Liver (tissue), 9 donors: ENCODE measurements around the gene OSBPL1A. TPM values are rescaled to one million over a fixed set of nuclear protein-coding genes. Genes with fewer than 3 reads are reported as not detected.

Experiments used
- DNase-seq: peaks from one replicate; pipeline ENCODE4 v3.0.0-alpha.2; 2017; ENCODE audit warnings: low spot score
- H3K27ac ChIP-seq, 2 donors: one replicate each; pipeline ENCODE4 v1.7.0; 2013; ENCODE audit warnings: inconsistent platforms in 2 of 2, low read length in 2 of 2, control low read depth in 1 of 2, low read depth in 1 of 2, mild to moderate bottlenecking in 1 of 2
- H3K27me3 ChIP-seq, 4 donors: one replicate each; pipeline versions ENCODE4 v1.6.1 to v1.7.0; 2013; ENCODE audit warnings: low read length in 3 of 4, inconsistent platforms in 1 of 4, mild to moderate bottlenecking in 1 of 4, moderate library complexity in 1 of 4; ENCODE audit not compliant: control insufficient read depth in 4 of 4, insufficient read depth in 4 of 4
- H3K36me3 ChIP-seq, 4 donors: one replicate each; pipeline versions ENCODE4 v1.6.1 to v1.7.0; 2013; ENCODE audit warnings: low read length in 3 of 4, mild to moderate bottlenecking in 3 of 4, low read depth in 1 of 4, moderate library complexity in 1 of 4; ENCODE audit not compliant: control insufficient read depth in 4 of 4, insufficient read depth in 3 of 4
- H3K4me1 ChIP-seq, 4 donors: one replicate each; pipeline versions ENCODE4 v1.6.1 to v1.7.0; 2013; ENCODE audit warnings: low read length in 3 of 4, mild to moderate bottlenecking in 3 of 4, moderate library complexity in 1 of 4; ENCODE audit not compliant: control insufficient read depth in 4 of 4, insufficient read depth in 4 of 4
- H3K4me3 ChIP-seq, 3 donors: one replicate each; pipeline versions ENCODE4 v1.6.1 to v1.7.0; 2013; ENCODE audit warnings: low read length in 3 of 3, control low read depth in 1 of 3, low read depth in 1 of 3, mild to moderate bottlenecking in 1 of 3
- H3K9ac ChIP-seq, 2 donors: one replicate each; pipeline ENCODE4 v1.7.0; 2013; ENCODE audit warnings: low read length in 2 of 2, mild to moderate bottlenecking in 2 of 2, moderate library complexity in 2 of 2, control low read depth in 1 of 2, low read depth in 1 of 2
- H3K9me3 ChIP-seq, 4 donors: one replicate each; pipeline versions ENCODE4 v1.6.1 to v1.7.0; 2013; ENCODE audit warnings: low read length in 3 of 4; ENCODE audit not compliant: control insufficient read depth in 4 of 4
- EGR1 ChIP-seq, 2 donors: IDR thresholded peaks; 2 replicates each; pipeline ENCODE4 v1.6.1; 2016 to 2018; ENCODE audit warnings: antibody characterized with exemption in 2 of 2, low read depth in 2 of 2
- FOXA2 ChIP-seq: IDR thresholded peaks from 2 replicates; pipeline ENCODE4 v1.6.1; 2016; ENCODE audit warnings: antibody characterized with exemption
- GABPA ChIP-seq, 2 donors: IDR thresholded peaks in 1 of 2; conservative IDR thresholded peaks in 1 of 2; 2 replicates each; pipeline ENCODE4 v1.6.1; 2016; ENCODE audit warnings: antibody characterized with exemption in 2 of 2, mild to moderate bottlenecking in 1 of 2, moderate library complexity in 1 of 2
- HNF4A ChIP-seq, 2 donors: conservative IDR thresholded peaks; 2 replicates each; pipeline ENCODE4 v1.6.1; 2016; ENCODE audit warnings: antibody characterized with exemption in 2 of 2, mild to moderate bottlenecking in 2 of 2
- HNF4G ChIP-seq: IDR thresholded peaks from 2 replicates; pipeline ENCODE4 v1.6.1; 2016; ENCODE audit warnings: antibody characterized with exemption
- JUND ChIP-seq, 2 donors: IDR thresholded peaks; 2 replicates each; pipeline ENCODE4 v1.6.1; 2016; ENCODE audit warnings: antibody characterized with exemption in 2 of 2
- NR2F2 ChIP-seq: IDR thresholded peaks from 2 replicates; pipeline ENCODE4 v1.6.1; 2016; ENCODE audit warnings: antibody characterized with exemption
- RAD21 ChIP-seq, 2 donors: IDR thresholded peaks; 2 replicates each; pipeline ENCODE4 v1.6.1; 2016; ENCODE audit warnings: antibody characterized with exemption in 2 of 2, mild to moderate bottlenecking in 2 of 2
- RXRA ChIP-seq, 2 donors: IDR thresholded peaks; 2 replicates each; pipeline ENCODE4 v1.6.1; 2017 to 2018; ENCODE audit warnings: antibody characterized with exemption in 2 of 2, mild to moderate bottlenecking in 1 of 2
- SP1 ChIP-seq: IDR thresholded peaks from 2 replicates; pipeline ENCODE4 v1.6.1; 2018; ENCODE audit warnings: antibody characterized with exemption, mild to moderate bottlenecking
- TAF1 ChIP-seq: conservative IDR thresholded peaks from 2 replicates; pipeline ENCODE4 v1.6.1; 2016; ENCODE audit warnings: antibody characterized with exemption, mild to moderate bottlenecking
- WGBS: extraction: QIAGEN DNeasy Blood & Tissue Kit; methylation state at CpG from one replicate; pipeline ENCODE4 v1.1.7; 2013; 5-methylcytosine and 5-hydroxymethylcytosine counted together
- polyA plus RNA-seq, 2 donors: library from polyadenylated mRNA; stranded (reverse) in 1 of 2; unstranded in 1 of 2; fragments of 200-250 nt in 1 of 2; fragments of >200 nt in 1 of 2; fragmentation: Nextera tagmentation in 1 of 2; extraction: Ambion mirVana in 1 of 2; gene quantifications; one replicate each; pipeline versions ENCODE4 v1.2.1 to v1.2.3, GENCODE V29; 2013 to 2015
- total RNA-seq, 2 donors: library from RNA; depleted of rRNA; stranded (reverse); fragments of >200 nt; gene quantifications; one replicate each; pipeline ENCODE4 v1.2.3, GENCODE V29; 2014
- TF ChIP-seq, protein P1 (sequence below): IDR thresholded peaks from 2 replicates; pipeline ENCODE4 v1.6.1; 2016; ENCODE audit warnings: antibody characterized with exemption
- TF ChIP-seq, protein P2 (sequence below): IDR thresholded peaks from 2 replicates; pipeline ENCODE4 v1.6.1; 2016; ENCODE audit warnings: antibody characterized with exemption
- TF ChIP-seq, protein P3 (sequence below): fragments of 150-350 bp; IDR thresholded peaks from 2 replicates; pipeline ENCODE4 v1.5.1; 2017; ENCODE audit warnings: improper control_type of control experiment, low read depth, low read length; ENCODE audit not compliant: missing input control
- TF ChIP-seq, protein P4 (sequence below): IDR thresholded peaks from 2 replicates; pipeline ENCODE4 v1.6.1; 2016; ENCODE audit warnings: antibody characterized with exemption, mild to moderate bottlenecking
- donor health status: healthy.
- donor health status: healthy.
- donor health status: healthy.
- donor health status: healthy.
- donor health status: healthy.

Gene OSBPL1A
- total and polyA plus RNA-seq, 4 donors, result 5.4 to 12.6 (median 8.9) TPM

DNA sequence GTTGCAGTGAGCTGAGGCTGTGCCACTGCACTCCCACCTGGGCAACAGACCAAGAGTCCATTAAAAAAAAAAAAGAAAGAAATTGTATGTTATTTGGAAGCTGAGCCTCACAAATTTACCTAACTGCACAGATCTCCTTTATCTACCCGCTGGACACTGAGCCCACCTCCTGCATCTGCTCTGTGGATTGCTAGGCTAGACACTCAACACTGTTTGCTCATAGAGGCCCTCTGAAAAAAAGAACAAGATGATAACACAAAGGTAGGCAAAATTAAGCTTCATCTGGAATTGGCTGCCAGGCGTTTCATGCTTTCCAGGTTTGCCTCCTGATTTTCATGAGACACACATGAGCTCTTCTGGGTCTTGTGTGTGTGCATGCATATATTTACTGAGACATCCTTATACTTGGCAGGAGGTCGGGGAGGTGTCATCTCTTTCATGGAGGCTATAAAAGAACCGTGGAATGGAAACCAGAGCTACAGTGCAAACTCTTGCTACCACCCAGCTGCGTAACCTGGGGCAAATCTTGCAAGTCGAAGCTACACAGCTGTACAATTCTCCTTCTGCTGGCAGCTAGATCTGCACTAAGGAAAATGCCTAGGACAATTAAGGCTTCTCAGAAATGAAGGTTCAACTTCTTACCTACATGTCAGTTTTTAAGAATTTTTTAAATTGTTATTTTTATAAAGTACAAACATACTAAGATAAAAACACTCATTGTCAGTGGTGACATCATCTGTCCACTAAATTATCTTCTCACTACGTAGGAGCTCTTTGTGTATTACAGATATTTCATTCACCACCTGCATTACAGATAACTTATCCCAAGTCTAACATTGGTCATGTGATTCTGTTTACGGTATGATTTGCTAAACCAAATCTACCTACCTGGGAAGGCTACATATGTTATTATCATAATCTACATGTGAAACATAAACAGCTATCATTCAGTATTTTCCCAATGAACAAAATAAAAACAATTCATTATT, 195.6 kb downstream of the OSBPL1A start:
- Histone ChIP-seq H3K27ac (no peak overlapping the region), H3K9ac (no peak overlapping the region), H3K9me3 (no peaks in the 10 kb centered on the region), H3K4me3 (no peak overlapping the region), H3K27me3 (no peaks in the 10 kb centered on the region), H3K4me1 (peaks cover 0 to 5% (median 3%) of the 10 kb centered on the region in 4 donors), H3K36me3 (no peaks in the 10 kb centered on the region)
- no peak for DNase-seq
- 93% methylated on average over 8 of the region's 8 CpGs for whole genome bisulfite sequencing
- TF ChIP-seq, protein P1, sequence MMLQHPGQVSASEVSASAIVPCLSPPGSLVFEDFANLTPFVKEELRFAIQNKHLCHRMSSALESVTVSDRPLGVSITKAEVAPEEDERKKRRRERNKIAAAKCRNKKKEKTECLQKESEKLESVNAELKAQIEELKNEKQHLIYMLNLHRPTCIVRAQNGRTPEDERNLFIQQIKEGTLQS, result no peak
- TF ChIP-seq SP1 (no peak), FOXA2 (no peak), JUND (IDR thresholded peaks at IDR 0.05) (no peak), NR2F2 (no peak), TAF1 (no peak), EGR1 (IDR thresholded peaks at IDR 0.05; ENCODE audit: low read depth in 2 of 2) (no peak), HNF4A (conservative IDR thresholded peaks at IDR 0.05) (no peak), GABPA (IDR thresholded peaks at IDR 0.05 in 1 of 2, conservative IDR thresholded peaks at IDR 0.05 in 1 of 2) (no peak), HNF4G (no peak), RAD21 (IDR thresholded peaks at IDR 0.05) (no peak), RXRA (IDR thresholded peaks at IDR 0.05) (no peak)
- TF ChIP-seq, protein P2, sequence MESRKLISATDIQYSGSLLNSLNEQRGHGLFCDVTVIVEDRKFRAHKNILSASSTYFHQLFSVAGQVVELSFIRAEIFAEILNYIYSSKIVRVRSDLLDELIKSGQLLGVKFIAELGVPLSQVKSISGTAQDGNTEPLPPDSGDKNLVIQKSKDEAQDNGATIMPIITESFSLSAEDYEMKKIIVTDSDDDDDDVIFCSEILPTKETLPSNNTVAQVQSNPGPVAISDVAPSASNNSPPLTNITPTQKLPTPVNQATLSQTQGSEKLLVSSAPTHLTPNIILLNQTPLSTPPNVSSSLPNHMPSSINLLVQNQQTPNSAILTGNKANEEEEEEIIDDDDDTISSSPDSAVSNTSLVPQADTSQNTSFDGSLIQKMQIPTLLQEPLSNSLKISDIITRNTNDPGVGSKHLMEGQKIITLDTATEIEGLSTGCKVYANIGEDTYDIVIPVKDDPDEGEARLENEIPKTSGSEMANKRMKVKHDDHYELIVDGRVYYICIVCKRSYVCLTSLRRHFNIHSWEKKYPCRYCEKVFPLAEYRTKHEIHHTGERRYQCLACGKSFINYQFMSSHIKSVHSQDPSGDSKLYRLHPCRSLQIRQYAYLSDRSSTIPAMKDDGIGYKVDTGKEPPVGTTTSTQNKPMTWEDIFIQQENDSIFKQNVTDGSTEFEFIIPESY, result no peak
- TF ChIP-seq, protein P3, sequence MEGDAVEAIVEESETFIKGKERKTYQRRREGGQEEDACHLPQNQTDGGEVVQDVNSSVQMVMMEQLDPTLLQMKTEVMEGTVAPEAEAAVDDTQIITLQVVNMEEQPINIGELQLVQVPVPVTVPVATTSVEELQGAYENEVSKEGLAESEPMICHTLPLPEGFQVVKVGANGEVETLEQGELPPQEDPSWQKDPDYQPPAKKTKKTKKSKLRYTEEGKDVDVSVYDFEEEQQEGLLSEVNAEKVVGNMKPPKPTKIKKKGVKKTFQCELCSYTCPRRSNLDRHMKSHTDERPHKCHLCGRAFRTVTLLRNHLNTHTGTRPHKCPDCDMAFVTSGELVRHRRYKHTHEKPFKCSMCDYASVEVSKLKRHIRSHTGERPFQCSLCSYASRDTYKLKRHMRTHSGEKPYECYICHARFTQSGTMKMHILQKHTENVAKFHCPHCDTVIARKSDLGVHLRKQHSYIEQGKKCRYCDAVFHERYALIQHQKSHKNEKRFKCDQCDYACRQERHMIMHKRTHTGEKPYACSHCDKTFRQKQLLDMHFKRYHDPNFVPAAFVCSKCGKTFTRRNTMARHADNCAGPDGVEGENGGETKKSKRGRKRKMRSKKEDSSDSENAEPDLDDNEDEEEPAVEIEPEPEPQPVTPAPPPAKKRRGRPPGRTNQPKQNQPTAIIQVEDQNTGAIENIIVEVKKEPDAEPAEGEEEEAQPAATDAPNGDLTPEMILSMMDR, result no peak
- TF ChIP-seq, protein P4, sequence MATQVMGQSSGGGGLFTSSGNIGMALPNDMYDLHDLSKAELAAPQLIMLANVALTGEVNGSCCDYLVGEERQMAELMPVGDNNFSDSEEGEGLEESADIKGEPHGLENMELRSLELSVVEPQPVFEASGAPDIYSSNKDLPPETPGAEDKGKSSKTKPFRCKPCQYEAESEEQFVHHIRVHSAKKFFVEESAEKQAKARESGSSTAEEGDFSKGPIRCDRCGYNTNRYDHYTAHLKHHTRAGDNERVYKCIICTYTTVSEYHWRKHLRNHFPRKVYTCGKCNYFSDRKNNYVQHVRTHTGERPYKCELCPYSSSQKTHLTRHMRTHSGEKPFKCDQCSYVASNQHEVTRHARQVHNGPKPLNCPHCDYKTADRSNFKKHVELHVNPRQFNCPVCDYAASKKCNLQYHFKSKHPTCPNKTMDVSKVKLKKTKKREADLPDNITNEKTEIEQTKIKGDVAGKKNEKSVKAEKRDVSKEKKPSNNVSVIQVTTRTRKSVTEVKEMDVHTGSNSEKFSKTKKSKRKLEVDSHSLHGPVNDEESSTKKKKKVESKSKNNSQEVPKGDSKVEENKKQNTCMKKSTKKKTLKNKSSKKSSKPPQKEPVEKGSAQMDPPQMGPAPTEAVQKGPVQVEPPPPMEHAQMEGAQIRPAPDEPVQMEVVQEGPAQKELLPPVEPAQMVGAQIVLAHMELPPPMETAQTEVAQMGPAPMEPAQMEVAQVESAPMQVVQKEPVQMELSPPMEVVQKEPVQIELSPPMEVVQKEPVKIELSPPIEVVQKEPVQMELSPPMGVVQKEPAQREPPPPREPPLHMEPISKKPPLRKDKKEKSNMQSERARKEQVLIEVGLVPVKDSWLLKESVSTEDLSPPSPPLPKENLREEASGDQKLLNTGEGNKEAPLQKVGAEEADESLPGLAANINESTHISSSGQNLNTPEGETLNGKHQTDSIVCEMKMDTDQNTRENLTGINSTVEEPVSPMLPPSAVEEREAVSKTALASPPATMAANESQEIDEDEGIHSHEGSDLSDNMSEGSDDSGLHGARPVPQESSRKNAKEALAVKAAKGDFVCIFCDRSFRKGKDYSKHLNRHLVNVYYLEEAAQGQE, result no peak
